GM04503 (cell line): ENCODE measurements around the gene PADI3.
A peak's percentile ranks its signal among the peaks of the same experiment; 100 is the strongest.

Source experiments
- DNase-seq: peaks from one replicate; pipeline ENCODE4 v3.0.0-alpha.2; 2012; ENCODE audit warnings: low read depth

Gene PADI3

DNA sequence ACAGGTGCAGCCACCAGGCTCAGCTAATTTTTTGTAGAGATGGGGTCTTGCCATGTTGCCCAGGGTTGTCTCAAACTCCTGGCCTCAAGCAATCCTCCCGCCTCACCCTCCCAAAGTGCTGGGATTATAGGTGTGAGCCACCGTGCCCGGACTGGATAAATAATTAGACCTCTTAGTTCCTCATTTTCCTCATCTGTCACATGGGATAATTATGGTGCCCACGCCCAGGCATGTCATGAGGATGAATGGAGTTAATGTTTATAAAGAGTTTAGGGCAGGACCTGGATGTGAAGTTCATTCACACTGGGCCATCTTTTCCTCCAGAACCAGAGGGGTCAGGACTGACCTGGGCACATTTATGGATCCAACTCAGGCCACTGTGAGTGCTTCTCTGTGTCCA, 23.7 kb downstream of the PADI3 start:
- no peak for DNase-seq

DNA sequence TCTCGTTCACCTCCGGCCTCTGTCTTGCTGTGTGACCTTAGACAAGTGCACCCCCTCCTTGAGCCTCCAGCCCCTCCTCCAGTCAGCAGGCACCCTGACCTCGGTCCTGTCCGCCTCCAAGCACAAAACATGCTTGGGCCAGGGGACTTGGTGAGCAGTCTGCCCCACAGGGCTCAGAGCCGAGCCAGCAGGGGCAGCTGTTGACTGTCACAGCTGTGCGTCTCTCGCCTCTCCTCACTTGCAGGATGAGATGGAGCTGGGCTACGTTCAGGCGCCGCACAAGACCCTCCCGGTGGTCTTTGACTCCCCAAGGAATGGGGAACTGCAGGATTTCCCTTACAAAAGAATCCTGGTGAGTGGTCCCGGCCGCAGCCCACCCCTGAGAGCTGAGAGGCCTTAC, 24.2 kb downstream of the PADI3 start:
- no peak for DNase-seq

DNA sequence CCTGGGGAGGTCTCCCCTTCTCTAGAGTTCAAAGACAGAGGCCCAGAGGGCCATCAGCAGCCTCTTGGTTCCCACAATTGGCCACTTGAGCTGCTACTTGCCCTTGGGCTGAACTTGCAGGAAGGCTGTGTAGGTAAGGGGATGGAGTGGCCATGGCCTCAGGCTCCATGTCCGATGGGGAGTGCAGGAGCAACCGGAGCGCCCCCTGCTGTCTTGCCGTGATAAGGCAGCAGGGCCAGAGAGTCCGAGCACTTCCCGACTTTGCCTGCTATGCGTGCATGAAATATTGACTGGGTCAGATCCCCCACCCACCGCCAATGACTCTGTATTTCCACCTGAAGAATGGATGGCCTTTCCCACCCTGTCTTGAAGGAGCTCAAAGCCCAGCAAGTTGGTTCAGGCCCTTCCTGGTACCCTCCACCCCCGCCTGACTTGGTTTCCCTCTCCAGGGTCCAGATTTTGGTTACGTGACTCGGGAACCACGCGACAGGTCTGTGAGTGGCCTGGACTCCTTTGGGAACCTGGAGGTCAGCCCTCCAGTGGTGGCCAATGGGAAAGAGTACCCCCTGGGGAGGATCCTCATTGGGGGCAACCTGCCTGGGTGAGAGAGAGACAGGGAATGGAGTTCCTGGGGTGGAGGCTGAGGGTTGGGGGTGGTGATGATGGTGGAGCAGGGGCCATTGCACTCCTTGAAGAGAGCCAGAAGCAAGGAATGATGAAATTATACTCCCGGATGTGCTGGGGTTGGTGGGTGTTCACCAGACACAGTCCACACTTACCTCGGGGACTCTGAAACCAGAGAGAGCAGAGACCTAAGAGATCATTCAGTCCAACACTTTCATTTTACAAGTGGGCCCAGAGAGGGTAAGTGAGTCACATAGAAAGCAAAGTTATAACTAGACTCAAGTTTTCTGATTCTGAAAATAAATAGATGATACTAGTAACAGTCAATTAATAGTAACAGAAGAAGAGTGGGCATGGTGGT, 25.6 kb downstream of the PADI3 start:
- DNase-seq: no peak

DNA sequence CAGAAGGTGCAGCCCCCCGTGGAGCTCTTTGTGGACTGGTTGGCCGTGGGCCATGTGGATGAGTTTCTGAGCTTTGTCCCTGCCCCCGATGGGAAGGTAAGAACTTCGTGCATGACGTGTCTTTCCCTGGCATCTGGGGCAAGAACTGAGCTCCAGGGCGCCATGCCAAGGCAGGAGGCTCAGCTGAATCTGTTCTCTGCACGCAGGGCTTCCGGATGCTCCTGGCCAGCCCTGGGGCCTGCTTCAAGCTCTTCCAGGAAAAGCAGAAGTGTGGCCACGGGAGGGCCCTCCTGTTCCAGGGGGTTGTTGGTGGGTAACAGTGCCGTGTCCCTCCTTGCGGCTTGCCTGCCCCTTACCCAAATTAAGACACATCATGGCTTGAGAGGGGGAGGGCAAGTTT, 27.7 kb downstream of the PADI3 start:
- DNase-seq: no peak

DNA sequence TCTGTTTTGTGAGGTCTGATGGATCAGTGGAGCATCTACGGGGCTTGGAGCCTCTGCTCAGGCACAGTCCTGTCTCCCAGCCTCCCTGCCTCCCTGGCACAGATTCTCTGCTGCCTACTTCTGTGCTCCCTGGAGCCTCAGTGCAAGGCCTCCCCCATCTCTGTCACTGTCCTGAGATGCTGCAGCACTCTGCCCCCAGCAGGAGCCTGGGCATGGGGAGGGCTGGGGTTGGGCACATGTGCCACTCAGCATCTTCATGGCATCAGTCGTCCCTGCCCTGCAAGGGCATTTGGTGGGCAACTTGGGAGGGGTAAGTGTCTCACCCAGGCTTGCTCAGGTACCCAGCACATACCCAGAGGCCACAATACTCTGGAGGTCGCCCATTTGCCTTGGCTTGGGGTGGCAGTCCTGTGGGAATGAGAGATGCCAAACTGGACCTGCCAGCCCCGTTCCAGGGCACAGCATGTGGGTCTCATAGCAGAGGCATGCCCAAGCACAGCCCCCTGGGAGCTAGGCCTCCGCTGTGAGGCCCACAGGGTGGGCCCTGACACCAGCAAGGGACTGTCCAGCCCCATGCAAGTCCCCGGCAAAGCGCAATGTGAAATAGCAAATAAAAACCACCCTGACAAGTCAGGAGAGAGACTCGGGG, 28.7 kb downstream of the PADI3 start:
- no peak for DNase-seq

DNA sequence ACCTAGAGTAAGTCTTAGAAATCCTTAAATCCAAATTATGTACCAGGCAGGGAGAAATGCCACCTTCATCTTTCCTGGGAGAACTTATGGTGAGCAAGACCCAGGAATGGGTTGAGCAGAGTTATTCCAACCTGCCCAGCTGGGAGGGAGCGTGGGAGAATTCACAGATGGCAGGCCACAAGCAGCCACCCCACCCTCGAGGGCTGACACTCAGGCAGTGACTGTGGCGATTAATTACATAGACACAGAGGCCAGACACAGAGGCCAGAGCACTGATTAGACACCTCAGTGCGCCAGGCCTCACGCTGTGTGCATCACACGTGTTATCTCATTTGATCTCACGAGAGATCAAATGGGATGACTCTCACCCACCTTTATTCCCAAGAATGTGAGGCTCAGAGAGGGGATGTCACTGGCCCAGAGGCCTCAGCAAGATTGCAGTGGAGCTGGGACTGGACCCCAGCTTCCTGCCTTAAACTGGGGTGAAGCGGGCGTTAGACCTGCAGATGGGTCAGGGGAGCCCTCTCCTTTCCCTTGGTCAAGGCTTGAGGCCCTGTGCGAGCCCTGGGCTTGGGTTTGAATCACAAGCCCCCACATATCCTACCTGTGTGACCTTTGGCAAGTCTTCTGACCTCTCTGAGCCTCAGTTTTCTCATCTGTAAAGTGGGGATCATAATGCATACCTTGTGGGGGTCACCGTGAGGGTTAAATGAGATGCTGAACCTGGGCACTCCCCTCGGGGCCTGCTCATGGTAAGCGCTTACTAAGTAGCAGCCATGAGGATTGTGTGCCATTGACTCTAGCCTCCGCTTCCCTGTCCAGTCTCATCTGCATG, 30.3 kb downstream of the PADI3 start:
- DNase-seq: no peak

DNA sequence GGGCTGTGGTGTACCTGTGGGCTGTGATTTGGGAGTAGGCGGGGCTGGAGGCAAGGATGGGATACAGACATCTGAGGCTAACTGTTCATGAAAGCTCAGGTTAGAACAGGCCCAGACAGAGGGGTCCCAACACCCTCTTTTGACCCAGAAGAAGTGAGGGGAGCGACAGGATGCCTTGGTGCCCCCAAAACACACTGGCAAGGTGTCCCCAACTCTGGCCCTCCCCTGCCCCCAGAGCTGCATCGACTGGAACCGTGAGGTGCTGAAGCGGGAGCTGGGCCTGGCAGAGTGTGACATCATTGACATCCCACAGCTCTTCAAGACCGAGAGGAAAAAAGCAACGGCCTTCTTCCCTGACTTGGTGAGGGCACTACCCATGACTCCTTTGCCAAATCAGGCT, 31.5 kb downstream of the PADI3 start:
- DNase-seq: no peak

DNA sequence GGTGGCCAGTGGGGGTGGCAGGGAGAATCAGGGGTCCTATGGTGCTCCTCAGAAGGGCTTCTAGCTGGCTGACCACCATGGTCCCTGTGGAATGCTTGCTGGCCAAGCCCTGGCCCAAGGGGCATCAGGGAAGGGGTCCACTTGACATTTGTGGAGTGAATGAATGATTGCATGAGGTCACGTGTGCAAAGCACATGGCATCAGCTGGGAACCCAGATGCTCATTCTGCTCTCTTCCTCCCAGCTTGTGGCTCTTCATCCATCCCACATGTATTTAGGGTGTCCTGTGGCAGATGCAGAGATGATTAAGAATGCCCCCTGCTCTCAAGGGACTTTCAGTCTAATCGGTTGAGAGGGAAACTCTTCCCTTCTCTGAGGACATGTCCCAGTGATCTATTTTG, 32.0 kb downstream of the PADI3 start:
- DNase-seq: no peak

DNA sequence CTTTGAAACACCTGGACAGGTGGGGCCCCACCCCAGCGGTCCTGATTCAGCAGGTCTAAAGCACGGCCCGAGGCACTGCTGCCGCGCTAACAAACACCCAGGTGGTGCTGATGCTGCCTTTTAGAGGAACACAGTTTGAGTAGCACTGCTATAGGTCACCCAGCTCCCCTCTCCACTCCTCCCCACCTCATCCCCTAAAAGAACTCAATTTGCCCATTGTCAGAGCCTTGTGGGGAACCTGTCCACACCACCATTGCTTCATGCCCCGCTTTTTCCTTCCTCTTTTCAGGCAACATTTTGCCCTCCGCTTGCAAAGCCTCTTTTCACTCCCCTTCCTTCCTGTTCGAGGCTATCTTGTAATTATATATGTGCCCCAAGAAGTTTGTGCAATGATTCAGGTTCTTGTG, 32.9 kb downstream of the PADI3 start:
- no peak for DNase-seq

DNA sequence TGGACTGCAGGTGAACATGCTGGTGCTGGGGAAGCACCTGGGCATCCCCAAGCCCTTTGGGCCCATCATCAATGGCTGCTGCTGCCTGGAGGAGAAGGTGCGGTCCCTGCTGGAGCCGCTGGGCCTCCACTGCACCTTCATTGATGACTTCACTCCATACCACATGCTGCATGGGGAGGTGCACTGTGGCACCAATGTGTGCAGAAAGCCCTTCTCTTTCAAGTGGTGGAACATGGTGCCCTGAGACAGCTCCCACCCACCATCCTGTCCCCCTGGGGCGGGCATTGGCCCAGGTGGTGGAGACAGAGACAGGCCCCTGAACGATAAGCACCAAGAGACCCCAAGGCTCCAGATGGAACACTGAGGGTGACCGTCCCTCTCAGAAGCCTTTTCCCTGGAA, 33.9 kb downstream of the PADI3 start:
- DNase-seq: no peak

DNA sequence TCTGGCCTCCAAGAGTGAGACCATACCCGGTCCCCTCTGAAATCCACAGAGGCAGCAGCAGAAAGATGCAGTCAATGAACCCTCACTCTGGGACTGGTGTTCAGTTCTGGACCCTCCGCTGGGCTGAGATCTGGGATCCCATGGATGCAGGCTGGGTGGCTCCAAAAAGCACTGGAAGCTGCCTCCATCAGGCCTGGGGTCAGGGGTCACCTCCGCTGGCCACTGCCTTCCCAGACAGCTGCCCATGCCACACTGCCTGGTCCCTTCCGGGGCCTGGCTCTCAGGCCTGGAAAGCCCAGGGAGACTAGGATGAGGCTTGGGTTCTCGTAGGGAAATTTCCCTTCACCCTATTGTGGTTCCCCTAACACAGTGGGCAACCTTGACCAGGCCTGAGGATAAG, 37.7 kb downstream of the PADI3 start:
- no peak for DNase-seq

DNA sequence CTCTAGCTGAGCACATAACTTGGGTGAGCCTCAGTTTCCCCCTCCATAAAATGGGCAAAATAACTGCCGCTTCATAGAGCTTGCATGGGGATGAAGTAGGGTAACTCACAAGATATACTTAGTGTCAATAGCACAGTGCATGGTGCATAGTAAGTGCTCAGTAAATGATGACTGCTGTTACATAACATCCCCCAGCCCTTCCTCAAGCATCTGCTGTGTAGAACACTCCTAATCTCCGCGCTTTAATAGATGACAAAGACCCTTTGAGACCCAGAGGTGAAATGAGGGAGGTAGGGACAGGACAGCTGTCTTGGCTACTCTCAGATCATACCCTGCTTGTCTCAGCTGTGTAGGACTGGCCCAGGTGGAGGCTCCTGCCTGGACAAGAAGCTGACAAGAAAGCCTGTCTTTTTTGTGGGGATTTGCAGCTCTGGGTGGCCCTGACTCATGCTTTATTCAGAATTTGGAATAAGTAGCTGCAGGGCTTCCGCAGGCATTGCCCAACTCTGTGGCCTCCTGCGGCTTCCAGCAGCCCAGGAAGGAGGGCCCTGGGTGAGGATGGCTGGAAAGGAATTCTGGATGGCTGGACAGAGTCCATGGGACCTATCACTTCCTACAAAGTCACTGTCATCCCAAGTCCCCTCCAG, 38.4 kb downstream of the PADI3 start:
- DNase-seq: peak; percentile 50

DNA sequence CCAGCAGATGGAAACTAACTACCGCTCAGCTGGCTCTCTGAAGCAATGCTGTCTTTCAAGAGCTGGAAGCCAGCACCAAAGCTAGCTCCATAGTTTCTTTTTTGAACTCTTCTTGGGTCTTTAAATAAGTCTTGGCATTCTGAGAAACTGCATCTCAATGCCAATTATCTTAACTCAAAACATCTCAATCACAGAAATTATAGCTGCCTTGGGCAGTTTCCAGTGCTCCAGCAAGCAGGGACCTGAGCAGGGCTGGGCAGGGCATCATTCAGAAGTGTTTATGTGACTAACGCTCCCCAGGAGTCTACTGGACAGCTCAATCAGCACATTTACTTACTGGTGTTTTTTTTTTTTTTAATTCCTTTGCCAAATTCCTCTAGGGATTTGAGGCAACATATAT, 40.8 kb downstream of the PADI3 start:
- DNase-seq: peak; percentile 3

DNA sequence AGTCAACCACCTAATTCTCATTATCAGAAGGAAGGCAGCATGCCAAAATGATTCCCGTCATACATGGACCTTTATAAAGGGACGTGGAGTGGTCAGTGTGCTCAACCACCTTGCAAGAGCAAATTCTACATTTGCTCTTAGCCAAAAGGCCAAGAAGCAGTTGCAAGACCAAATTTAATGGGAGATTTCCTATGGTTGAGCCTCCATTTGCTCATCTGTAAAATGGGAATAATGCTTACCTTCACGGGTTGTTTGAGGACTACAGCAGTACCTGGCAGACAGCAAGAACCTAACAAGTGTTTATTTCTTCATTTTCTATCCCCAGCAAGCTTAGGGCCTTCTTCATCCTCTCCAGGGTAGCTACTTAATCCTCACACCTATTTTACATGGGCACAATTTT, 41.7 kb downstream of the PADI3 start:
- DNase-seq: no peak

DNA sequence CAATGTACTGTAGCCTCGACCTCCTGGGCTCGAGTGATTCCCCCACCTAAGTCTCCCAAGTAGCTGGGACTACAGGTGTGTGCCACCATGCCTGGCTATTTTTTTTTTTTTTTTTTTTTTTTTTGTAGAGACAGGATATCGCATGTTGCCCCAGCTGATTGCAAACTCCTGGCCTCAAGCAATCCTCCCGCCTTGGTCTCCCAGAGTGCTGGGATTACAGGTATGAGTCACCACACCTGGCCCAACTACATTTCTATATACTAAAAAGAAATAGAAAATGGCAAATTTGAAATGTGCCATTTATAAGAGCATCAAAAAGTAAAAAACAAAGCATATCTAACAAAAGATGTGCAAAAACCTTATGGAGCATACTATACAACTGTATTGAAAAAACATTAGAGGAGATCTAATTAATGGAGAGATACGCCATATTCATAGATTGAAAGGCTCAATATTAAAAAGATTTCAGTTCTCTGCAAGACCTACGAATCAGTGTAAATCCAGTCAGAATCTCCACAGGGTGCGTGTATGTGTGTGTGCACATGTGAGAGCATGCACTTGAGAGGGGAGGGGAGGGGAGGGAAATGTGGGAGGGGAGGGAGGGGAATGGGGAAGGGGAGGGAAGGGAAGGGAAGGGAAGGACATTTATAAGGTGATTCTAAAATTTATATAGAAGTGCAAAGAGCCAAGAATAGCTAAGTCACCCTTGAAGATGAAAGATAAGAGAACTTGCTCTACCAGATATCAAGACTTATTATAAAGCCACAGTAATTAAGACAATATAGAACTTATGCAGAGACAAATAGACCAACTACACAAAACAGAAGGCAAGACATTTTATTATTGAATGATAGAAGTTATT, 43.6 kb downstream of the PADI3 start:
- DNase-seq: no peak

DNA sequence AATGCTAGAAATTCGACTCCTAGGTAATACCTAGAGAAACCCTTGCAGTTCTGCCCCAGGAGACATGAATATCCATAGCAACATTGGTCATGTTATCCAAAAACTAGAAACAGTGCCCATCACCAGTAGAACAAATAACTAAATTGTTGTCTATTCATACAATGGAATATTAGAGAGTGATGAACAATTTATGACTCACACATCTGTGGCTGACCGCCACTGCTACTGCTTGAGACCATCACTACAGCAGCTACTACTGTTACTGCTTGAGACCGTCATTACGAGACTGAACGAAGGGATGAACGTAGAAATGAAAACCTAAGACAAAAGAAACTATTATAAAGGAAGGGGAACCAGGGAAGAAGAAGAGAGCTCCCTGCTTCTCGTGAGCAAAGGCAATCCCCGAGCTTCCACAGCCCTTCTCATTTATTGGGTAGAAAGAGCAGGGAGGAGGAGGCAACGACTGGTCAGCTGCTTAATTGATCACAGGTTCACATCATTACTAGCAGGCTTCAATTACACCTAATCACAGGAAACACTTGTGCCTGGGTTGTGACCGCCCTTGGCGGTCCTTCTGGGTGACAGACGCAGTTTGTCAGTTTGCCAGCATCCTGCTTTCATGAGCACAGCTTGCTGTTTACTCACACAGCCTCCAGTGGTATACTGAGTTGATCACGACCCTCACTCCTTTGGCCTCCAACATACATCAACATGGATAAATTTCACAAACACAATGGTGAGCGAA, 45.0 kb downstream of the PADI3 start:
- DNase-seq: no peak

DNA sequence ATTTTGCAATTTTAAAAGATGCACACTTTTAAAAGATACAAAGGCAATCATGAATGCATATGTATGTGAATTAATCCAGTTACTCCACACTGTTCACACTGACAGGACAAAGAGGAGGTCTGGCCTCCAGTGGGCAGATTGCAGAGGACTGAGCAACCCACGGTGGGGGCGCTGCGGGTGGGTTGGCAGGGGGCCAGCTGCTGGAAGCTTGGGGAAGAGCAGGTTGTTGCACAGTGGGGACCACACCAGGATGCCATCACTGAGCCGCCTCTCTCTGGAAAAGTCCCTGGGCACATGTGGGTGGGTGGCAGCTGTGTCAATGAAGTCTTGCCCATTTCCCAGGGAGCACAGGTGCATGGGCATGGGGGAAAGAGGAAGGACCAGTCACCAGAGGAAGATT, 46.4 kb downstream of the PADI3 start:
- DNase-seq: no peak

DNA sequence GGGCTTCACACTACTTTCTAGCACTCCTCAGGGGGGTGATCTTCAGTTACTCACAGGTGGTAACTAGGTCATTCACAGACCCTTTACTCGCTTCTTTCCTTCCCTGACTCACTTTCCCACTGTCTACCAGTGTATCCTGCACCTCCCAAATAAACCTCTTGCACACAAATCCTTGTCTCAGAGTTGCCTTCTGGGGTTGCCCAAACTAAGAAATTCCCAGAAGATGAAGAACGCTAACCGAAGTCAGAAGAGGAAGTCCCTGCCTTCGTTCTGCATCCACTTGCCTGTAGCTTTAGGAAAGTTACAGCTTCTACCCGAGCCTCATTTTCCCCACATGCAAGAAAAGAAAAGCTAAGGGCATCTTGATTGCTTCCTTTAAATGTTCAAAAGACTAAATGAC, 47.2 kb downstream of the PADI3 start:
- DNase-seq: no peak

DNA sequence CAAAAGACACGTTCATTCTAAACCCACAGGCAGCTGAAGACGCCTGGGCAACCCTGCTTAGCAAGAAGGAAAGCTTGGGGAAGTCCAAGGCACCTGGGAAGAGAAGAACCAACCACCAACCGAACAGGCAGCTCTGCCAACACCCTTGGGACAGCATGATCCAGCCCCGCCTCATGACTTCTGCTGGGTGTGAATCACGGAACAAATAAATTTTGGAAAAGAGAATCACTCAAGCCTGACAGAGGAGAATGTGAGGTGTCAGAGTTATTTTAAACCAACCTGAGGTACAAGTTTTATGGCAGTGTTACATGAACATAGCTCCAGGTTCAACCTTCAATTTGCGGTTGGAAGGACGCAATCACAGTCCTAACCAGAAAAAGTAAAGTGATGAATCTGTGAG, 49.1 kb downstream of the PADI3 start:
- no peak for DNase-seq

DNA sequence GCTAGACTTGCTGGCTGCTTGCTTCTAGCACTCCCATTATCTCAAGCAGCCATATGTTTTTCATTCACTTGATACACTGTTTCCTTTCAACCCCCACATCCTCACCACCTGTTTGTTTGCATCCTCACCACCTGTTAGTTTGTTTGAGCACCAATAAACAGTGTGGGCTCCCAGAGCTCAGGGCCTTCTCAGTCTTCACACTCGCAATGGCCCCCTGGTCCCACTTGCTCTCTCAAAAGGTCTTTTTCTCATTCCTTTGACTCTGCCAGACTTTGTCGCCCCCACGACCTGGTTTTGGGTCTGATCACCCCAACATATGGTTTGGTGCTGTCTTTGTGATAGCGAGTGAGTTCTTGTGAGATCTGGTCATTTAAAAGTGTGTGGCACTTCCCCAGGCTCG, 52.9 kb downstream of the PADI3 start:
- no peak for DNase-seq
